ENCODE measurements around the gene MGST2.

The MGST2 gene

DNA sequence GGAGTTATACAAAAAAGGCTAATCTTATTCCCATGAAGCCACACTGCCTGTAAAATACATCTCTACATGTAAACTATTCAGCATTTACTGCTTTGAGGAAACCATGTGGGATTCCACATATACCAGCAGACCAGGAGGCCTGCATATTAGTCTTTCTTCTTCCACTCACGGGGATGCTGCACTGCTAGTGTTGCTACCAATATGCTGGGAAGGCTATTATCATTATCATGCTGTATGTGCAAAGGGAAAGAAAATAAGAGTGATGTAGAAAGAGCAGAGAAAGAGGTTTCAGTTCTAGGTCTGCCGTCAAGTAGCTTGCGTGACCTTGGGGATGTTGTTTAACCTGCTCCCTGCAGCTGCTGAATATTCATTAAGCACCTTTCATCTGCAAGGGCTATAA is 61.0 kb downstream of the MGST2 start:
- H3K27me3 ChIP-seq (ENCODE audit: insufficient read depth, low read length, poor library complexity, severe bottlenecking), result no peaks in the 10 kb centered on the region
- H3K4me1 ChIP-seq (ENCODE audit: insufficient read depth, low read length, poor library complexity, severe bottlenecking), result no peaks in the 10 kb centered on the region
- no peaks in the 10 kb centered on the region for H4K20me1 ChIP-seq (ENCODE audit: insufficient read depth, low read length, poor library complexity, severe bottlenecking)
- no peaks in the 10 kb centered on the region for H3K9me3 ChIP-seq (ENCODE audit: insufficient read depth, low read depth, low read length)
- no peak overlapping the region for H3K4me3 ChIP-seq (ENCODE audit: low read length, poor library complexity, severe bottlenecking)
- no peak overlapping the region for H3K4me2 ChIP-seq (ENCODE audit: low read depth, low read length, poor library complexity, severe bottlenecking)
- no peaks in the 10 kb centered on the region for H3K9me2 ChIP-seq (replicated peaks; ENCODE audit: low read depth, low read length)
- TF ChIP-seq, protein P1, sequence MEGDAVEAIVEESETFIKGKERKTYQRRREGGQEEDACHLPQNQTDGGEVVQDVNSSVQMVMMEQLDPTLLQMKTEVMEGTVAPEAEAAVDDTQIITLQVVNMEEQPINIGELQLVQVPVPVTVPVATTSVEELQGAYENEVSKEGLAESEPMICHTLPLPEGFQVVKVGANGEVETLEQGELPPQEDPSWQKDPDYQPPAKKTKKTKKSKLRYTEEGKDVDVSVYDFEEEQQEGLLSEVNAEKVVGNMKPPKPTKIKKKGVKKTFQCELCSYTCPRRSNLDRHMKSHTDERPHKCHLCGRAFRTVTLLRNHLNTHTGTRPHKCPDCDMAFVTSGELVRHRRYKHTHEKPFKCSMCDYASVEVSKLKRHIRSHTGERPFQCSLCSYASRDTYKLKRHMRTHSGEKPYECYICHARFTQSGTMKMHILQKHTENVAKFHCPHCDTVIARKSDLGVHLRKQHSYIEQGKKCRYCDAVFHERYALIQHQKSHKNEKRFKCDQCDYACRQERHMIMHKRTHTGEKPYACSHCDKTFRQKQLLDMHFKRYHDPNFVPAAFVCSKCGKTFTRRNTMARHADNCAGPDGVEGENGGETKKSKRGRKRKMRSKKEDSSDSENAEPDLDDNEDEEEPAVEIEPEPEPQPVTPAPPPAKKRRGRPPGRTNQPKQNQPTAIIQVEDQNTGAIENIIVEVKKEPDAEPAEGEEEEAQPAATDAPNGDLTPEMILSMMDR (conservative IDR thresholded peaks at IDR 0.05; ENCODE audit: low read length), result no peak
- no peak for TF ChIP-seq EZH2phosphoT487 (IDR thresholded peaks at IDR 0.05; ENCODE audit: borderline replicate concordance)
- no peaks in the 10 kb centered on the region for H3F3A ChIP-seq (ENCODE audit: low read depth)
- H3K9ac ChIP-seq (ENCODE audit: low read depth, low read length, poor library complexity, severe bottlenecking), result no peak overlapping the region
- H3K36me3 ChIP-seq (ENCODE audit: insufficient read depth, low read length), result peaks cover 62% of the 10 kb centered on the region; the same call in 1 of the 2 replicates
- no peaks in the 10 kb centered on the region for H3K79me2 ChIP-seq (ENCODE audit: insufficient read depth, low read length)
- no peak overlapping the region for H2AFZ ChIP-seq (ENCODE audit: low read length)

DNA sequence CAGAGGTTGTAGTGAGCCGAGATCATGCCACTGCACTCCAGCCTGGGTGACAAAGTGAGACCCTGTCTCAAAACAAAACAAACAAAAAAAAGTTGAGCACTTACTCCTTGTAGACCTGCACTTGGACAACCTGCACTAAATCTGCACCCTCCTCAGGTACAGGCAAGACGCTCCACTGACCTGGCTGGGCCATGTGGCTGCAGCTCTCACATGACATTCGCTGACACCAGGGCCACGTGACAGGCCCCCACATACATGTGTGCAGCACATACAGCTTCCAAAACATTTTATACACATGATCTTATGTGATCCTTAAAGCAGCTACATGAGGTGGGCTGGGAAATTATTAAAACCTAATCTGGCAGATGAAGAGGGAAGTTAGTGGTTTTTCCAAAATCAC is 62.5 kb downstream of the MGST2 start:
- H3K9me2 ChIP-seq (replicated peaks; ENCODE audit: low read depth, low read length), result no peaks in the 10 kb centered on the region
- no peaks in the 10 kb centered on the region for H3F3A ChIP-seq (ENCODE audit: low read depth)
- no peak overlapping the region for H3K4me3 ChIP-seq (ENCODE audit: low read length, poor library complexity, severe bottlenecking)
- TF ChIP-seq, protein P1 (conservative IDR thresholded peaks at IDR 0.05; ENCODE audit: low read length), result no peak
- no peak for TF ChIP-seq EZH2phosphoT487 (IDR thresholded peaks at IDR 0.05; ENCODE audit: borderline replicate concordance)
- no peak overlapping the region for H3K9ac ChIP-seq (ENCODE audit: low read depth, low read length, poor library complexity, severe bottlenecking)
- H3K4me2 ChIP-seq (ENCODE audit: low read depth, low read length, poor library complexity, severe bottlenecking), result no peak overlapping the region
- no peaks in the 10 kb centered on the region for H3K4me1 ChIP-seq (ENCODE audit: insufficient read depth, low read length, poor library complexity, severe bottlenecking)
- H3K79me2 ChIP-seq (ENCODE audit: insufficient read depth, low read length), result no peaks in the 10 kb centered on the region
- no peaks in the 10 kb centered on the region for H3K9me3 ChIP-seq (ENCODE audit: insufficient read depth, low read depth, low read length)
- no peak overlapping the region for H2AFZ ChIP-seq (ENCODE audit: low read length)
- H4K20me1 ChIP-seq (ENCODE audit: insufficient read depth, low read length, poor library complexity, severe bottlenecking), result no peaks in the 10 kb centered on the region
- H3K36me3 ChIP-seq (ENCODE audit: insufficient read depth, low read length), result peaks cover 56% of the 10 kb centered on the region; the same call in 1 of the 2 replicates
- H3K27me3 ChIP-seq (ENCODE audit: insufficient read depth, low read length, poor library complexity, severe bottlenecking), result no peaks in the 10 kb centered on the region

DNA sequence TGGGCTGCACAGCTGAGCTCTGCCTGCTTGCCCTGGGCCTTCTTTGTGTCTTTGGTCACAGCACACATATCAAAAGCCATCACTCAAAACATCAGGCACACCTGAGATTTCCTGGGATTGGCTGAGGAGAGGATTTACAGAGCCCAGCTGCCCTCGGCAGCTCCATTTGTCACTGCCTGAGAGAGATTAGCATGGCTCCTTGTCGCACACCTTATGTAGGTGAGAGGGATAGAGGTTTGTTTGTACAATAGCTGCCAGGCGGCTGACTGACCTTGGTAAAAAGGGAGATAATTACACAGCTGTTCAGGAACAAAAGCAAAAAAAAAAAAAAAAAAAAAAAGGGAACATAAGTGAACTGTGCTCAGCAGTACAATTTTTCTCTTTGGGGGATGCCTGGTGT is 63.2 kb downstream of the MGST2 start:
- Histone ChIP-seq H3K9me3 (ENCODE audit: insufficient read depth, low read depth, low read length) (no peaks in the 10 kb centered on the region), H4K20me1 (ENCODE audit: insufficient read depth, low read length, poor library complexity, severe bottlenecking) (no peaks in the 10 kb centered on the region), H3K4me3 (ENCODE audit: low read length, poor library complexity, severe bottlenecking) (no peak overlapping the region), H3K27me3 (ENCODE audit: insufficient read depth, low read length, poor library complexity, severe bottlenecking) (no peaks in the 10 kb centered on the region), H3K9ac (ENCODE audit: low read depth, low read length, poor library complexity, severe bottlenecking) (no peak overlapping the region), H3K4me1 (ENCODE audit: insufficient read depth, low read length, poor library complexity, severe bottlenecking) (no peaks in the 10 kb centered on the region), H3F3A (ENCODE audit: low read depth) (no peaks in the 10 kb centered on the region), H3K4me2 (ENCODE audit: low read depth, low read length, poor library complexity, severe bottlenecking) (no peak overlapping the region), H3K79me2 (ENCODE audit: insufficient read depth, low read length) (no peaks in the 10 kb centered on the region), H3K9me2 (replicated peaks; ENCODE audit: low read depth, low read length) (no peaks in the 10 kb centered on the region), H3K36me3 (ENCODE audit: insufficient read depth, low read length) (peaks cover 51% of the 10 kb centered on the region; the same call in 1 of the 2 replicates), H2AFZ (ENCODE audit: low read length) (no peak overlapping the region)
- no peak for TF ChIP-seq EZH2phosphoT487 (IDR thresholded peaks at IDR 0.05; ENCODE audit: borderline replicate concordance)
- TF ChIP-seq, protein P1 (conservative IDR thresholded peaks at IDR 0.05; ENCODE audit: low read length), result no peak
